Upper lobe of left lung (tissue), 4 donors: Measurements from ENCODE around the gene CSRP1.

Source experiments
- CTCF ChIP-seq, 6 experiments: fragments of 450-650 bp in 4 of 6; fragments of 200-600 bp in 2 of 6; sonication (generic) in 2 of 6; IDR thresholded peaks; one replicate each; pipeline ENCODE4 v1.5.1; 2016 to 2019; ENCODE audit warnings: antibody characterized with exemption in 6 of 6
- POLR2A ChIP-seq, 4 donors: fragments of 450-650 bp; IDR thresholded peaks; one replicate each; pipeline ENCODE4 v1.5.1; 2016 to 2017; ENCODE audit warnings: antibody characterized with exemption in 4 of 4, mild to moderate bottlenecking in 2 of 4

DNA sequence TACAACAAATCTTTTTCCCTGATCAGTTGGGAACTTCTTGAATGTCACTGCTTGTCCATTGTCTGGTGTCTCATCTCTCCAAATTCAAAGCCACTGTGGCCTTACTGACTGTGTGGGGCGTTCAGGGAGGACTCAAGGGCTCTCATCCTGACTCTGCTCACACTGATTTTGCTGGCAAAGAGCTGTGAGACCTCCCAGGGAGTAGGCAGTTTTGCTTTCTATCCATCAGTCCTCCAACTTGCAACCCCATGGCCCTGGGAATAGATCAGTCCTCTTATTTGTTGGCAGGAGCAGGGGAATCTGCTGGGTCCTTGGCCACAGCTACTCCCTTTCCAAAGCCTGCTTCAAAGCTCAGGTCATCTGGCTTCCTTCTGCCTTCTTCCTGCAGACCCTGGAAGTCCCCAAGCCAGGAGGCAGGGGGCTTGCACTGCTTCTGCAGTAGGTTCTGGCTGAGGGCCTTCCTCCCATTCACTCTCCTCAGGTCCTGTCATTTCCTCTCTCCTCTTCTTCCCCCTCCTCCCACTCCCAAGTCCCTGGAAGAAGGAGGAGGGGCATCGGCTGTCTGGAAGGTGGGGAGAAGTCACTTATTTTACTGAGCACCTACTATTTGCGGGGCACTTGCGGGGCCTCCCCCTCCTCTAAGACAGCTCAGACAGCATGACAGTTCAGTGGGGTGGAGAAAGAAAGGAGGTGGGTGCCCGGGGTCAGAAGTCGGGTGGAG is 31.1 kb upstream of the CSRP1 start:
- TF ChIP-seq CTCF (IDR thresholded peaks at IDR 0.05) (no peak), POLR2A (IDR thresholded peaks at IDR 0.05) (no peak)
